Ascending aorta (tissue), 2 donors: Measurements from ENCODE around the gene ALKBH7. TPM values are rescaled to one million over a fixed set of nuclear protein-coding genes. Genes with fewer than 3 reads are reported as not detected.
"Not testable (repeated sequence)": the region's sequence is repeated elsewhere in the genome, so short reads cannot be mapped to it uniquely, and the experiment has no call there.

Experiments used
- DNase-seq, 2 donors: peaks; one replicate each; pipeline ENCODE4 v3.0.0-alpha.2; 2019; ENCODE audit warnings: low spot score in 2 of 2
- H3K27ac ChIP-seq, 2 donors: fragments of 200-600 bp; sonication (generic); one replicate each; pipeline ENCODE4 v1.5.1; 2016 to 2017; ENCODE audit warnings: mild to moderate bottlenecking in 1 of 2
- H3K27me3 ChIP-seq: fragments of 200-600 bp; sonication (generic); one replicate; pipeline ENCODE4 v1.5.1; 2017
- H3K36me3 ChIP-seq, 2 donors: fragments of 200-600 bp; sonication (generic); one replicate each; pipeline ENCODE4 v1.5.1; 2016
- H3K4me1 ChIP-seq, 2 donors: fragments of 200-600 bp; sonication (generic); one replicate each; pipeline ENCODE4 v1.5.1; 2016 to 2017; ENCODE audit warnings: mild to moderate bottlenecking in 1 of 2
- H3K4me3 ChIP-seq, 2 donors: fragments of 200-600 bp; sonication (generic); one replicate each; pipeline ENCODE4 v1.5.1; 2016 to 2017; ENCODE audit warnings: mild to moderate bottlenecking in 1 of 2
- H3K9me3 ChIP-seq, 2 donors: fragments of 200-600 bp; sonication (generic); one replicate each; pipeline ENCODE4 v1.5.1; 2016
- intact Hi-C: fragments of 100-400 bp; cut with DNase I; formaldehyde crosslinking; loops from one replicate; pipeline ENCODE4 v1.15.1; 2023
- total RNA-seq: library from RNA; depleted of rRNA; stranded (reverse); fragments of >200 nt; gene quantifications from one replicate; pipeline ENCODE4 v1.1.0, GENCODE V29; 2016
- TF ChIP-seq, protein P1 (sequence below), 3 experiments: fragments of 200-600 bp in 2 of 3; fragments of 450-650 bp in 1 of 3; sonication (generic) in 2 of 3; IDR thresholded peaks; one replicate each; pipeline ENCODE4 v1.5.1; 2016 to 2019; ENCODE audit warnings: antibody characterized with exemption in 3 of 3, mild to moderate bottlenecking in 1 of 3, moderate library complexity in 1 of 3

ALKBH7 gene
- total RNA-seq, 1 donor from 2014 or later = 68.8 TPM

GRCh38 chr19:6334490-6335285 lies 37.9 kb upstream of the ALKBH7 start:
- DNase-seq = no peak
- TF ChIP-seq, protein P1, sequence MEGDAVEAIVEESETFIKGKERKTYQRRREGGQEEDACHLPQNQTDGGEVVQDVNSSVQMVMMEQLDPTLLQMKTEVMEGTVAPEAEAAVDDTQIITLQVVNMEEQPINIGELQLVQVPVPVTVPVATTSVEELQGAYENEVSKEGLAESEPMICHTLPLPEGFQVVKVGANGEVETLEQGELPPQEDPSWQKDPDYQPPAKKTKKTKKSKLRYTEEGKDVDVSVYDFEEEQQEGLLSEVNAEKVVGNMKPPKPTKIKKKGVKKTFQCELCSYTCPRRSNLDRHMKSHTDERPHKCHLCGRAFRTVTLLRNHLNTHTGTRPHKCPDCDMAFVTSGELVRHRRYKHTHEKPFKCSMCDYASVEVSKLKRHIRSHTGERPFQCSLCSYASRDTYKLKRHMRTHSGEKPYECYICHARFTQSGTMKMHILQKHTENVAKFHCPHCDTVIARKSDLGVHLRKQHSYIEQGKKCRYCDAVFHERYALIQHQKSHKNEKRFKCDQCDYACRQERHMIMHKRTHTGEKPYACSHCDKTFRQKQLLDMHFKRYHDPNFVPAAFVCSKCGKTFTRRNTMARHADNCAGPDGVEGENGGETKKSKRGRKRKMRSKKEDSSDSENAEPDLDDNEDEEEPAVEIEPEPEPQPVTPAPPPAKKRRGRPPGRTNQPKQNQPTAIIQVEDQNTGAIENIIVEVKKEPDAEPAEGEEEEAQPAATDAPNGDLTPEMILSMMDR (IDR thresholded peaks at IDR 0.05) = no peak
- intact Hi-C loops = no loop called here
- Histone ChIP-seq H3K27ac (no peak overlapping the region), H3K4me1 (no peaks in the 10 kb centered on the region), H3K27me3 (no peaks in the 10 kb centered on the region), H3K4me3 (no peak overlapping the region), H3K9me3 (no peaks in the 10 kb centered on the region), H3K36me3 (no peaks in the 10 kb centered on the region)

DNA sequence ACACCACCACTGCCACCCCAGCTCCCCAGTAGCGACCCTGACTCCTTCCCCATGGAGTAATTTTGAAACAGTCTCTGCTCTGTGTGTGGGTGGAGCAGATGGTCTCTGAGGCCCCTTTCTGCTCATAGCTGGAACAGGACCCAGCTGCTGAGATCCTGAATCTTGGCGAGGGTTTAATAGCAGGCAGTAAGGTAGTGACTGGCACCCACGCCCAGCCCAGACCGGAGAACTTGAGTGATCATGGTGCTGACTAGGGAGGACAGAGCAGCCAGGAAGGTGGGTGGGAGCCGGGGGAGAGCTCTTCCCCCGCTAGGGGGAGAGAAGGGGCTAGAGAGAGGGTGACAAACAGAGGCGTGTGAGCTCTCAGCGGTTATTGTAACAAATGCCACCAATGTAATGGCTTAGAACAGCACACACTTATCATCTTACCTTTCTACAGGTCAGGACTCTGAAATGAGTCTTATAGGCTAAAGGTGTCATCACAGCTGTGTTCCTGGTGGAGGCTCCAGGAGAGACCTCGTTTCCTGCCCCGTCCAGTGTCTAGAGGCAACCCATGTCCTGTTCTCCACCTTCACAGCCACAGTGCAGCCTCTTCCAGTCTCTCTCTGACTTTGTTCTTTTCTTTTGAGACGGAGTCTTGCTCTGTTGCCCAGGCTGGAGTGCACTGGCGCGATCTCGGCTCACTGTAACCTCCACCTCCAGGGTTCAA lies 31.9 kb upstream of the ALKBH7 start:
- Histone ChIP-seq H3K4me3 (no peak overlapping the region), H3K27ac (no peak overlapping the region), H3K4me1 (no peaks in the 10 kb centered on the region), H3K9me3 (no peaks in the 10 kb centered on the region), H3K27me3 (no peaks in the 10 kb centered on the region), H3K36me3 (no peaks in the 10 kb centered on the region)
- DNase-seq = no peak
- TF ChIP-seq, protein P1 (IDR thresholded peaks at IDR 0.05) = no peak
- intact Hi-C loops = no loop called here

- TF ChIP-seq, protein P1 (IDR thresholded peaks at IDR 0.05) = no peak
- DNase-seq = no peak
- Histone ChIP-seq H3K4me3 (no peak overlapping the region), H3K27me3 (no peaks in the 10 kb centered on the region), H3K9me3 (no peaks in the 10 kb centered on the region), H3K4me1 (no peaks in the 10 kb centered on the region), H3K27ac (no peak overlapping the region), H3K36me3 (no peaks in the 10 kb centered on the region)
- intact Hi-C loops = no loop called here
These were observed 29.1 kb upstream of the ALKBH7 start for GRCh38 chr19:6343462-6343861.

DNA sequence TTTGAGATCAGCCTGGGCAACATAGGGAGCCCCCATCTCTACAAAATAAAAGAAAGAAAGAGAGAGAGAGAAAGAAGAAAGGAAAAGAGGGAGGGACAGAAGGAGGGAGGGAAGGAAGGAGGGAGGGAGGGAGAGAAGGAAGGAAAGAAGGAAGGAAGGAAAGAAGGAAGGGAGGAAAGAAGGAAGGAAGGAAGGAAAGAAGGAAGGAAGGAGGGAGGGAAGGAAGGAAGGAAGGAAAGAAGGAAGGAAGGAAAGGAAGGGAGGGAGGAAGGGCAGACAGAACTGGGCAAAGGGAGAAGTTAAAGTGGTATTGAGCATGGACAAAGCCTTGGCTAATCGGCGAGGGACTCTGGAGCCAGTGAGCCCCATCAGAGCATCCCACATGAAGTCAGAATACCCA lies 23.3 kb upstream of the ALKBH7 start:
- DNase-seq, intact Hi-C loops, H3K4me1 ChIP-seq, H3K4me3 ChIP-seq, H3K36me3 ChIP-seq, H3K9me3 ChIP-seq, H3K27ac ChIP-seq, H3K27me3 ChIP-seq: not testable (repeated sequence)

DNA sequence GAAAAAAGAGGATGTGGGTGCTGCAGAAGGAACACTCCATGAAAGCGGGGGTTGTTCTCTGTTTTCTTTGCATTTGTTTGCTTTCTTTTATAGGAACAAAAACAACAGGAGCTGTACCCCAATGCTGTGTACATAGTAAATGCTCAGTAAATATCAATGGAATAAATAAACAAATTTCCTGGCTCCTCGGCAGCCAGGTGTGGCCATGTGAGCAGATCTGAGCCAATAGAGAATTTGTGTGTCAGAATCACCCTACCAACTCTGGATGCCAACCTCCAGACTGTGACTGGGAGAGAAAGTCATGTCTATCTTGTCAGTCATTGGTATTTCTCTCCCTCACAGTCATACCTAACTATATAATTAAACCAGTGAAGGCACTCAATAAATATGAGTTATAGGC lies 21.9 kb upstream of the ALKBH7 start:
- Histone ChIP-seq H3K4me1 (no peaks in the 10 kb centered on the region), H3K9me3 (no peaks in the 10 kb centered on the region), H3K4me3 (no peak overlapping the region), H3K27ac (no peak overlapping the region), H3K27me3 (no peaks in the 10 kb centered on the region), H3K36me3 (no peaks in the 10 kb centered on the region)
- no peak for DNase-seq
- intact Hi-C loops = loop anchor here (10.0 kb wide), 1 partner anchor 136 kb away; no protein-coding TSS in a partner anchor
- TF ChIP-seq, protein P1 (IDR thresholded peaks at IDR 0.05) = no peak
